ENCODE measurements around the gene REPIN1. TPM values are rescaled to one million over a fixed set of nuclear protein-coding genes. Genes with fewer than 3 reads are reported as not detected.

Gene REPIN1
- total RNA-seq, 1 experiment from 2014 or later, result 106 TPM

DNA sequence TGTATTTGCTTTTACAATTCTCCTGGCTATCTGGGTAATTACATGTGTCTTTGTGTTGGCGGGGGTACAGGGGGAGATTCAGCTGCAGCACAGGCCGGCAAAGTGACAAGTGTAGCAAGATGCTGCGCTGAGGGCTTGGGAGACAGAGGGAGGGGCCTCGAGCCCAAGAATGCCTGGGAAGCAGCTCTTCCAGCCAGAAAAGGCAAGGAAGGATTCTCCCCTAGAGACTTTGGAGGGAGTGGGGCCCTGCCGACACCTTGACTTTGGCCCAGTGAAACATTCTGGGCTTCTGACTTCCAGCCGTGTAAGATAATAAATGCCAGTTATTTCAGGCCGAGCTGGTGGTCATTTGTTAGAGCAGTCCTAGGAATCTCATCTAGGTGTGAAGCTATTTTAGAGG lies 7.2 kb upstream of the REPIN1 start:
- H3K79me2 ChIP-seq (ENCODE audit: insufficient read depth, low read length), result no peaks in the 10 kb centered on the region
- no peaks in the 10 kb centered on the region for H4K20me1 ChIP-seq (ENCODE audit: insufficient read depth)
- ATAC-seq (no peak), DNase-seq (ENCODE audit: low read depth, low spot score) (no peak)
- ChIA-PET POLR2A (no interaction called here), CTCF (no interaction called here), RAD21 (ENCODE audit: low non-redundant PET in 1 of 2, low total read pairs in 2 of 2, uncharacterized antibody in 2 of 2, unreplicated experiment in 2 of 2) (no interaction called here)
- H3K4me3 ChIP-seq (replicated peaks in 1 of 2; ENCODE audit: low read depth in 1 of 2, low read length in 2 of 2), result no peak overlapping the region
- BruUV-seq (replicated peaks), result no TSS peak
- no peaks in the 10 kb centered on the region for H3K9me3 ChIP-seq (ENCODE audit: control insufficient read depth in 1 of 2, insufficient read depth in 1 of 2, low read depth in 1 of 2, low read length in 2 of 2)
- H3K36me3 ChIP-seq (ENCODE audit: control insufficient read depth in 1 of 2, insufficient read depth in 2 of 2, low read length in 2 of 2), result no peaks in the 10 kb centered on the region
- H3K4me2 ChIP-seq (ENCODE audit: low read length), result no peak overlapping the region
- H3K27me3 ChIP-seq (ENCODE audit: insufficient read depth, low read length), result no peaks in the 10 kb centered on the region
- no peak overlapping the region for H2AFZ ChIP-seq (ENCODE audit: low read depth, low read length, poor library complexity, severe bottlenecking)
- H3K9me2 ChIP-seq (ENCODE audit: insufficient read depth), result no peaks in the 10 kb centered on the region
- no peak overlapping the region for H3K27ac ChIP-seq (ENCODE audit: low read depth, low read length)
- peaks cover 0 to 12% of the 10 kb centered on the region in 2 experiments; a peak in 2 of 4 replicates for H3K4me1 ChIP-seq (ENCODE audit: control insufficient read depth in 1 of 2, insufficient read depth in 2 of 2, low read length in 2 of 2)
- TF ChIP-seq, protein P1, sequence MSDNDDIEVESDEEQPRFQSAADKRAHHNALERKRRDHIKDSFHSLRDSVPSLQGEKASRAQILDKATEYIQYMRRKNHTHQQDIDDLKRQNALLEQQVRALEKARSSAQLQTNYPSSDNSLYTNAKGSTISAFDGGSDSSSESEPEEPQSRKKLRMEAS (IDR thresholded peaks at IDR 0.05), result no peak
- H3K9ac ChIP-seq (ENCODE audit: low read length), result no peak overlapping the region
- intact Hi-C loops (cut with micrococcal nuclease), result loop anchor here (10.0 kb wide), 1 partner anchor 57 kb away; no protein-coding TSS in a partner anchor

DNA sequence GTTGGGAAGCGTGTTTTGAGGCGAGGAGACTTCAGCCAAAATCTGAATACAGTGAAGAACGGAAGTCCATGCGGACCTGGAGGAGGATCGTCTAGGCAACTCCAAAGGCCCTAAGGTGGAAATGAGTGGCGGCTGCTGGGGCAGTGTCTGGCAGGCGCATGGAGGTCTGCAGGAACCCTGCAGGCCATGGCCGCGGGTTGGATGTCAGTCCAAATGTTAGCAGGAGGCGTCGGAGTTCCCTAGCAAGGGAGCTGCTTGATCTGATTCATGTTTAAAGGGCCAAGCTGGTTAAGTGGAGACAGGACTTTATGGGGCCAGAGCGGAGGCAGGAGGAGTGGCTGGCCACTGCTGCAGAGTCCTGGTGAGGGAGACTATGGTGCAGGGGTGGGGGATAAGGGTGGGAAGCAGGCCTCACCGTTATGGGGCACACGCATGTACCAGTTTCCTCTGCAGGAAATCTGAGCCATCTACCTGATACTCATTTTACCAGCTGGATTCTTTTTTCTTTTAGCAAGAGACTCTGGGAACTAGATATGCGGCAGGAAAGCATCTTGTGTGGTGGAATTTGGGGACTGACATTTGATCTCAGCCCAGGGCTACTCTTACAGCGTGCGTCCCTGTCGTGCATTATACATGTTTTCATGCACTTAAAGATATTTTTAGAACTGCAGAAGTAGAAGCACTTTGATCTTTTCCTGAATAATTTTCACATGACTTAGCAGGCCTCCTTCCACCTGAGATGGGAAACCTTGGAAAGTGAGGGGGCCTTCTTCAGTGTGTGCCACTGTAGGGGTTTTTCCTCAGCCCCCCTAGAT lies 6.6 kb upstream of the REPIN1 start:
- no peak for TF ChIP-seq JUND (IDR thresholded peaks at IDR 0.05)
- TF ChIP-seq CBX3 (IDR thresholded peaks at IDR 0.05; ENCODE audit: low read depth), result no peak
- TF ChIP-seq, protein P2, sequence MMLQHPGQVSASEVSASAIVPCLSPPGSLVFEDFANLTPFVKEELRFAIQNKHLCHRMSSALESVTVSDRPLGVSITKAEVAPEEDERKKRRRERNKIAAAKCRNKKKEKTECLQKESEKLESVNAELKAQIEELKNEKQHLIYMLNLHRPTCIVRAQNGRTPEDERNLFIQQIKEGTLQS (IDR thresholded peaks at IDR 0.05), result no peak
- no peak for TF ChIP-seq POLR2A (IDR thresholded peaks at IDR 0.05; ENCODE audit: borderline replicate concordance, extremely low read depth, insufficient read depth, insufficient read length)
- no peak for TF ChIP-seq RAD21 (IDR thresholded peaks at IDR 0.05; ENCODE audit: low read depth)
- TF ChIP-seq, protein P1 (IDR thresholded peaks at IDR 0.05), result no peak
- TF ChIP-seq SIN3A (IDR thresholded peaks at IDR 0.05; ENCODE audit: low read depth), result no peak
- no peak for TF ChIP-seq SRF (IDR thresholded peaks at IDR 0.05; ENCODE audit: low read depth)
- Histone ChIP-seq H3K4me2 (ENCODE audit: low read length) (no peak overlapping the region), H3K9me2 (ENCODE audit: insufficient read depth) (no peaks in the 10 kb centered on the region), H2AFZ (ENCODE audit: low read depth, low read length, poor library complexity, severe bottlenecking) (no peak overlapping the region), H3K4me3 (replicated peaks in 1 of 2; ENCODE audit: low read depth in 1 of 2, low read length in 2 of 2) (no peak overlapping the region), H3K9ac (ENCODE audit: low read length) (no peak overlapping the region), H3K79me2 (ENCODE audit: insufficient read depth, low read length) (no peaks in the 10 kb centered on the region), H3K4me1 (ENCODE audit: control insufficient read depth in 1 of 2, insufficient read depth in 2 of 2, low read length in 2 of 2) (peaks cover under 1 to 10% of the 10 kb centered on the region in 2 experiments; a peak in 2 of 4 replicates), H4K20me1 (ENCODE audit: insufficient read depth) (no peaks in the 10 kb centered on the region), H3K27me3 (ENCODE audit: insufficient read depth, low read length) (no peaks in the 10 kb centered on the region), H3K9me3 (ENCODE audit: control insufficient read depth in 1 of 2, insufficient read depth in 1 of 2, low read depth in 1 of 2, low read length in 2 of 2) (no peaks in the 10 kb centered on the region), H3K27ac (ENCODE audit: low read depth, low read length) (no peak overlapping the region), H3K36me3 (ENCODE audit: control insufficient read depth in 1 of 2, insufficient read depth in 2 of 2, low read length in 2 of 2) (no peaks in the 10 kb centered on the region)
- ATAC-seq, result no peak
- no TSS peak for BruUV-seq (replicated peaks)
- no peak for DNase-seq (ENCODE audit: low read depth, low spot score)
- ChIA-PET RAD21 (ENCODE audit: low non-redundant PET in 1 of 2, low total read pairs in 2 of 2, uncharacterized antibody in 2 of 2, unreplicated experiment in 2 of 2) (interaction anchor here in 1 of 2 experiments (0.8 kb wide), 1 partner anchor 26 kb away, joined by 3 read pairs; no protein-coding TSS in a partner anchor), CTCF (no interaction called here), POLR2A (no interaction called here)
- intact Hi-C loops (cut with micrococcal nuclease), result loop anchor here (10.0 kb wide), 1 partner anchor 57 kb away; no protein-coding TSS in a partner anchor
